Stomach smooth muscle (tissue), 2 donors: ENCODE measurements around the gene PAPPA2.

ENCODE experiments used
- H3K27ac ChIP-seq: one replicate; pipeline ENCODE4 v1.7.0; 2013; ENCODE audit warnings: mild to moderate bottlenecking, low read length, inconsistent platforms
- H3K27me3 ChIP-seq, 2 donors: one replicate each; pipeline ENCODE4 v1.7.0; 2013; ENCODE audit warnings: low read length in 2 of 2; ENCODE audit not compliant: insufficient read depth in 2 of 2, control insufficient read depth in 1 of 2
- H3K36me3 ChIP-seq, 2 donors: one replicate each; pipeline ENCODE4 v1.7.0; 2013; ENCODE audit warnings: low read length in 2 of 2; ENCODE audit not compliant: control insufficient read depth in 2 of 2, insufficient read depth in 2 of 2
- H3K4me1 ChIP-seq: one replicate; pipeline ENCODE4 v1.7.0; 2013; ENCODE audit warnings: low read length; ENCODE audit not compliant: control insufficient read depth, insufficient read depth
- H3K4me3 ChIP-seq, 2 donors: one replicate each; pipeline ENCODE4 v1.7.0; 2013; ENCODE audit warnings: low read length in 2 of 2
- H3K9ac ChIP-seq, 2 donors: one replicate each; pipeline ENCODE4 v1.7.0; 2013; ENCODE audit warnings: low read length in 2 of 2, mild to moderate bottlenecking in 1 of 2
- H3K9me3 ChIP-seq, 2 donors: one replicate each; pipeline ENCODE4 v1.7.0; 2013; ENCODE audit warnings: low read length in 2 of 2; ENCODE audit not compliant: control insufficient read depth in 2 of 2
- donor health status: healthy.
- donor health status: Pancreatic carcinoma.

Gene PAPPA2

GRCh38 chr1:176877557-176877956 is 414.6 kb downstream of the PAPPA2 start:
- H3K9ac ChIP-seq = no peak overlapping the region
- no peaks in the 10 kb centered on the region for H3K36me3 ChIP-seq

GRCh38 chr1:176878750-176879536 is 416.0 kb downstream of the PAPPA2 start:
- Histone ChIP-seq H3K9me3 (no peaks in the 10 kb centered on the region), H3K36me3 (no peaks in the 10 kb centered on the region), H3K4me1 (peaks cover 2% of the 10 kb centered on the region), H3K27me3 (no peaks in the 10 kb centered on the region), H3K27ac (no peak overlapping the region), H3K9ac (no peak overlapping the region), H3K4me3 (no peak overlapping the region)

More at GRCh38 chr1:176877557-176877956, 414.6 kb downstream of the PAPPA2 start:
- Histone ChIP-seq H3K9me3 (no peaks in the 10 kb centered on the region), H3K4me3 (no peak overlapping the region), H3K27me3 (no peaks in the 10 kb centered on the region), H3K4me1 (peaks cover 2% of the 10 kb centered on the region), H3K27ac (no peak overlapping the region)

GRCh38 chr1:176879784-176880620 is 417.0 kb downstream of the PAPPA2 start:
- no peak overlapping the region for H3K9ac ChIP-seq
- H3K4me1 ChIP-seq = peaks cover 2% of the 10 kb centered on the region
- H3K27me3 ChIP-seq = no peaks in the 10 kb centered on the region
- no peaks in the 10 kb centered on the region for H3K36me3 ChIP-seq
- no peaks in the 10 kb centered on the region for H3K9me3 ChIP-seq
- H3K4me3 ChIP-seq = no peak overlapping the region
- no peak overlapping the region for H3K27ac ChIP-seq

GRCh38 chr1:176880955-176881595 is 418.1 kb downstream of the PAPPA2 start:
- H3K4me3 ChIP-seq = no peak overlapping the region
- no peak overlapping the region for H3K27ac ChIP-seq
- H3K4me1 ChIP-seq = peaks cover 2% of the 10 kb centered on the region
- no peaks in the 10 kb centered on the region for H3K9me3 ChIP-seq
- no peaks in the 10 kb centered on the region for H3K36me3 ChIP-seq
- no peak overlapping the region for H3K9ac ChIP-seq
- H3K27me3 ChIP-seq = no peaks in the 10 kb centered on the region

- H3K9ac ChIP-seq = no peak overlapping the region
- no peak overlapping the region for H3K4me3 ChIP-seq
- no peak overlapping the region for H3K27ac ChIP-seq
- H3K4me1 ChIP-seq = peaks cover 2% of the 10 kb centered on the region
- H3K27me3 ChIP-seq = peaks cover 0 to 6% of the 10 kb centered on the region in 2 donors
- H3K9me3 ChIP-seq = no peaks in the 10 kb centered on the region
- H3K36me3 ChIP-seq = no peaks in the 10 kb centered on the region
Measured at GRCh38 chr1:176884286-176884685, 421.3 kb downstream of the PAPPA2 start.

GRCh38 chr1:176884911-176885310 is 421.9 kb downstream of the PAPPA2 start:
- no peak overlapping the region for H3K9ac ChIP-seq
- no peaks in the 10 kb centered on the region for H3K36me3 ChIP-seq
- peaks cover 0 to 8% of the 10 kb centered on the region in 2 donors for H3K27me3 ChIP-seq
- peaks cover 2% of the 10 kb centered on the region for H3K4me1 ChIP-seq
- no peak overlapping the region for H3K27ac ChIP-seq
- H3K4me3 ChIP-seq = no peak overlapping the region
- no peaks in the 10 kb centered on the region for H3K9me3 ChIP-seq

- Histone ChIP-seq H3K9ac (no peak overlapping the region), H3K4me1 (peaks cover 2% of the 10 kb centered on the region), H3K4me3 (no peak overlapping the region), H3K36me3 (no peaks in the 10 kb centered on the region), H3K27ac (no peak overlapping the region), H3K9me3 (no peaks in the 10 kb centered on the region), H3K27me3 (peaks cover 0 to 8% of the 10 kb centered on the region in 2 donors)
Measured at GRCh38 chr1:176885341-176885740, 422.4 kb downstream of the PAPPA2 start.

- H3K9ac ChIP-seq = no peak overlapping the region
- H3K4me3 ChIP-seq = no peak overlapping the region
- no peaks in the 10 kb centered on the region for H3K36me3 ChIP-seq
- H3K4me1 ChIP-seq = peaks cover under 1% of the 10 kb centered on the region
- H3K27ac ChIP-seq = no peak overlapping the region
- H3K9me3 ChIP-seq = no peaks in the 10 kb centered on the region
- peaks cover 0 to 8% of the 10 kb centered on the region in 2 donors for H3K27me3 ChIP-seq
Measured at GRCh38 chr1:176885751-176886150, 422.8 kb downstream of the PAPPA2 start.

- no peak overlapping the region for H3K27ac ChIP-seq
- no peak overlapping the region for H3K4me3 ChIP-seq
- peaks cover 0 to 10% of the 10 kb centered on the region in 2 donors for H3K27me3 ChIP-seq
- no peak overlapping the region for H3K9ac ChIP-seq
- H3K36me3 ChIP-seq = no peaks in the 10 kb centered on the region
- H3K9me3 ChIP-seq = no peaks in the 10 kb centered on the region
- H3K4me1 ChIP-seq = no peaks in the 10 kb centered on the region
Measured at GRCh38 chr1:176888471-176889032, 425.6 kb downstream of the PAPPA2 start.

GRCh38 chr1:176893625-176894352 is 430.8 kb downstream of the PAPPA2 start:
- Histone ChIP-seq H3K4me3 (no peak overlapping the region), H3K36me3 (no peaks in the 10 kb centered on the region), H3K9me3 (no peaks in the 10 kb centered on the region), H3K27ac (no peak overlapping the region), H3K27me3 (peaks cover 11 to 17% of the 10 kb centered on the region in 2 donors), H3K4me1 (no peaks in the 10 kb centered on the region), H3K9ac (no peak overlapping the region)
